HCT116 (cell line): ENCODE results near the gene THSD7A. TPM values are rescaled to one million over a fixed set of nuclear protein-coding genes. Genes with fewer than 3 reads are reported as not detected.

Experiments used
- ATAC-seq: fragments of 200-7000 bp; cut with Tn5 transposase; 2 replicates; pipeline ENCODE4 v1.9.1; 2020; ENCODE audit warnings: mild to moderate bottlenecking, moderate library complexity
- BruUV-seq: library from RNA; stranded (reverse); fragments of 400-500 nt; replicated peaks from 2 replicates; lab custom pipeline; 2021; lab: Mats Ljungman, UMichigan
- CTCF ChIA-PET: fragments of 300-600 bp; sonication (Branson Sonifier 250); formaldehyde crosslinking; loops from one replicate; lab custom pipeline; 2021; ENCODE audit warnings: antibody characterized with exemption; lab: Charles Lee
- POLR2A ChIA-PET: fragments of 300-600, 350-600 bp; sonication (Branson Sonifier 250); formaldehyde crosslinking; loops from one replicate; lab custom pipeline; 2021; ENCODE audit warnings: antibody characterized with exemption; lab: Charles Lee
- RAD21 ChIA-PET, 2 experiments: fragments of 300-600 bp; sonication (Branson Sonifier 250); formaldehyde crosslinking; loops; one replicate each; lab custom pipeline; 2023; ENCODE audit warnings: low total read pairs in 2 of 2; ENCODE audit not compliant: uncharacterized antibody in 2 of 2, unreplicated experiment in 2 of 2, low non-redundant PET in 1 of 2; lab: Charles Lee
- DNase-seq: peaks from one replicate; pipeline ENCODE4 v3.0.0-alpha.2; 2010; ENCODE audit warnings: low read depth, low spot score
- H2AFZ ChIP-seq: fragments of 200-600 bp; shearing (Covaris generic), sonication (generic); 2 replicates; pipeline ENCODE4 v1.6.1; 2017; ENCODE audit warnings: low read depth, mixed run types, mixed read lengths, antibody characterized with exemption, low read length; ENCODE audit not compliant: poor library complexity, severe bottlenecking
- H3K27ac ChIP-seq: 2 replicates; pipeline ENCODE4 v1.5.1; 2012; ENCODE audit warnings: low read depth, low read length
- H3K27me3 ChIP-seq: fragments of 200-600 bp; sonication (generic); 2 replicates; pipeline ENCODE4 v1.6.1; 2016; ENCODE audit warnings: mixed run types, low read length, mixed read lengths; ENCODE audit not compliant: insufficient read depth
- H3K36me3 ChIP-seq, 2 experiments: fragments of 200-500 bp in 1 of 2; fragments of 200-600 bp in 1 of 2; sonication (Bioruptor generic) in 1 of 2; sonication (generic) in 1 of 2; 2 replicates each; pipeline versions ENCODE4 v1.5.1 to v1.6.1; 2014 to 2016; ENCODE audit warnings: low read length in 2 of 2, inconsistent platforms in 1 of 2, mixed read lengths in 1 of 2, mixed run types in 1 of 2; ENCODE audit not compliant: insufficient read depth in 2 of 2, control insufficient read depth in 1 of 2
- H3K4me1 ChIP-seq, 2 experiments: fragments of 200-600 bp in 1 of 2; sonication (generic) in 1 of 2; 2 replicates each; pipeline versions ENCODE4 v1.5.1 to v1.6.1; 2012 to 2017; ENCODE audit warnings: low read length in 2 of 2, inconsistent platforms in 1 of 2, mild to moderate bottlenecking in 1 of 2, mixed read lengths in 1 of 2, mixed run types in 1 of 2, moderate library complexity in 1 of 2; ENCODE audit not compliant: insufficient read depth in 2 of 2, control insufficient read depth in 1 of 2
- H3K4me2 ChIP-seq: fragments of 200-600 bp; sonication (generic); 2 replicates; pipeline ENCODE4 v1.6.1; 2017; ENCODE audit warnings: mixed run types, low read length, mixed read lengths
- H3K4me3 ChIP-seq, 2 experiments: fragments of 200-600 bp in 1 of 2; sonication (generic) in 1 of 2; replicated peaks in 1 of 2; 2 replicates each; pipeline ENCODE4 v1.5.1; 2011 to 2016; ENCODE audit warnings: low read length in 2 of 2, control low read depth in 1 of 2, low read depth in 1 of 2, mild to moderate bottlenecking in 1 of 2, mixed read lengths in 1 of 2, mixed run types in 1 of 2
- H3K79me2 ChIP-seq: fragments of 200-600 bp; sonication (generic); 2 replicates; pipeline ENCODE4 v1.6.1; 2017; ENCODE audit warnings: mild to moderate bottlenecking, mixed run types, low read length, moderate library complexity, mixed read lengths; ENCODE audit not compliant: insufficient read depth
- H3K9ac ChIP-seq: fragments of 200-600 bp; sonication (generic); 2 replicates; pipeline ENCODE4 v1.6.1; 2016; ENCODE audit warnings: low read length, mixed read lengths
- H3K9me2 ChIP-seq: fragments of 200-600 bp; sonication (generic), shearing (Covaris generic); 2 replicates; pipeline ENCODE4 v1.6.1; 2017; ENCODE audit warnings: mixed run types, mild to moderate bottlenecking, moderate library complexity; ENCODE audit not compliant: insufficient read depth
- H3K9me3 ChIP-seq, 2 experiments: fragments of 200-500 bp in 1 of 2; fragments of 200-600 bp in 1 of 2; sonication (Bioruptor generic) in 1 of 2; sonication (generic) in 1 of 2; 2 replicates each; pipeline ENCODE4 v1.6.1; 2014 to 2017; ENCODE audit warnings: low read length in 2 of 2, mixed read lengths in 2 of 2, inconsistent platforms in 1 of 2, low read depth in 1 of 2, mild to moderate bottlenecking in 1 of 2, mixed run types in 1 of 2, moderate library complexity in 1 of 2; ENCODE audit not compliant: control insufficient read depth in 1 of 2, insufficient read depth in 1 of 2
- H4K20me1 ChIP-seq: fragments of 200-600 bp; sonication (generic), shearing (Covaris generic); 2 replicates; pipeline ENCODE4 v1.6.1; 2017; ENCODE audit warnings: mixed run types, mild to moderate bottlenecking, moderate library complexity; ENCODE audit not compliant: insufficient read depth
- CBX3 ChIP-seq: IDR thresholded peaks from 2 replicates; pipeline ENCODE4 v1.6.1; 2012; ENCODE audit warnings: low read depth
- CEBPB ChIP-seq: IDR thresholded peaks from 2 replicates; pipeline ENCODE4 v1.6.1; 2012; ENCODE audit warnings: low read depth
- EGR1 ChIP-seq: IDR thresholded peaks from 2 replicates; pipeline ENCODE4 v1.6.1; 2012; ENCODE audit warnings: low read depth
- ELF1 ChIP-seq: IDR thresholded peaks from 2 replicates; pipeline ENCODE4 v1.6.1; 2012; ENCODE audit warnings: low read depth, borderline replicate concordance
- FOSL1 ChIP-seq: IDR thresholded peaks from 2 replicates; pipeline ENCODE4 v1.6.1; 2012; ENCODE audit warnings: low read depth
- JUND ChIP-seq: IDR thresholded peaks from 2 replicates; pipeline ENCODE4 v1.6.1; 2012
- MAX ChIP-seq: IDR thresholded peaks from 2 replicates; pipeline ENCODE4 v1.6.1; 2012
- SIN3A ChIP-seq: IDR thresholded peaks from 2 replicates; pipeline ENCODE4 v1.6.1; 2012; ENCODE audit warnings: low read depth
- SP1 ChIP-seq: IDR thresholded peaks from 2 replicates; pipeline ENCODE4 v1.6.1; 2012; ENCODE audit warnings: low read depth
- TCF7L2 ChIP-seq: IDR thresholded peaks from 2 replicates; pipeline ENCODE4 v1.7.0; 2011; ENCODE audit warnings: borderline replicate concordance, inconsistent platforms; ENCODE audit not compliant: insufficient read depth, insufficient read length; ENCODE audit errors: extremely low read depth
- YY1 ChIP-seq: IDR thresholded peaks from 2 replicates; pipeline ENCODE4 v1.6.1; 2011; ENCODE audit warnings: low read length, low read depth, moderate library complexity, mild to moderate bottlenecking; ENCODE audit not compliant: insufficient replicate concordance; ENCODE audit errors: extremely low read depth
- ZFX ChIP-seq: fragments of 450-650 bp; IDR thresholded peaks from 2 replicates; pipeline ENCODE4 v1.6.1; 2017
- ZNF274 ChIP-seq: fragments of 200-500 bp; sonication (Bioruptor generic); IDR thresholded peaks from 2 replicates; pipeline ENCODE4 v1.6.1; 2014; ENCODE audit warnings: mild to moderate bottlenecking, low read depth, low read length, inconsistent platforms
- intact Hi-C: fragments of 100-400 bp; cut with micrococcal nuclease; formaldehyde crosslinking; loops from 2 replicates; pipeline ENCODE4 v1.10.0; 2022
- total RNA-seq: library from RNA; stranded (reverse); gene quantifications from one replicate; pipeline ENCODE4 v1.2.1, GENCODE V29; 2021; ENCODE audit not compliant: unreplicated experiment
- TF ChIP-seq, protein P1 (sequence below): IDR thresholded peaks from 2 replicates; pipeline ENCODE4 v1.6.1; 2012
- TF ChIP-seq, protein P2 (sequence below): IDR thresholded peaks from 2 replicates; pipeline ENCODE4 v1.6.1; 2012; ENCODE audit warnings: low read depth
- TF ChIP-seq, protein P3 (sequence below), 3 experiments: fragments of 200-600 bp in 1 of 3; sonication (generic) in 1 of 3; IDR thresholded peaks in 2 of 3; conservative IDR thresholded peaks in 1 of 3; 2 replicates each; pipeline ENCODE4 v1.5.1; 2012 to 2017; ENCODE audit warnings: low read depth in 2 of 3, low read length in 2 of 3, antibody characterized with exemption in 1 of 3, borderline replicate concordance in 1 of 3, control low read depth in 1 of 3, mild to moderate bottlenecking in 1 of 3, mixed read lengths in 1 of 3, mixed run types in 1 of 3, moderate library complexity in 1 of 3; ENCODE audit not compliant: insufficient read depth in 1 of 3

THSD7A gene
- total RNA-seq, 1 experiment from 2014 or later: 0.05 TPM

- intact Hi-C loops: no loop called here
- Histone ChIP-seq H3K27ac (no peak overlapping the region), H3K9ac (no peak overlapping the region), H2AFZ (no peak overlapping the region), H3K9me2 (no peaks in the 10 kb centered on the region), H3K4me3 (no peak overlapping the region), H3K9me3 (no peaks in the 10 kb centered on the region), H4K20me1 (no peaks in the 10 kb centered on the region), H3K4me2 (no peak overlapping the region), H3K4me1 (no peaks in the 10 kb centered on the region), H3K27me3 (no peaks in the 10 kb centered on the region), H3K79me2 (no peaks in the 10 kb centered on the region), H3K36me3 (no peaks in the 10 kb centered on the region)
- POLR2A ChIA-PET: no interaction called here
- TF ChIP-seq, protein P1, sequence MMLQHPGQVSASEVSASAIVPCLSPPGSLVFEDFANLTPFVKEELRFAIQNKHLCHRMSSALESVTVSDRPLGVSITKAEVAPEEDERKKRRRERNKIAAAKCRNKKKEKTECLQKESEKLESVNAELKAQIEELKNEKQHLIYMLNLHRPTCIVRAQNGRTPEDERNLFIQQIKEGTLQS: no peak
- no peak for TF ChIP-seq EGR1
- TF ChIP-seq ZFX: no peak
- TF ChIP-seq CEBPB: no peak
- TF ChIP-seq SIN3A: no peak
- no peak for TF ChIP-seq MAX
- no peak for TF ChIP-seq SP1
- TF ChIP-seq CBX3: no peak
- TF ChIP-seq YY1: no peak
- TF ChIP-seq, protein P2, sequence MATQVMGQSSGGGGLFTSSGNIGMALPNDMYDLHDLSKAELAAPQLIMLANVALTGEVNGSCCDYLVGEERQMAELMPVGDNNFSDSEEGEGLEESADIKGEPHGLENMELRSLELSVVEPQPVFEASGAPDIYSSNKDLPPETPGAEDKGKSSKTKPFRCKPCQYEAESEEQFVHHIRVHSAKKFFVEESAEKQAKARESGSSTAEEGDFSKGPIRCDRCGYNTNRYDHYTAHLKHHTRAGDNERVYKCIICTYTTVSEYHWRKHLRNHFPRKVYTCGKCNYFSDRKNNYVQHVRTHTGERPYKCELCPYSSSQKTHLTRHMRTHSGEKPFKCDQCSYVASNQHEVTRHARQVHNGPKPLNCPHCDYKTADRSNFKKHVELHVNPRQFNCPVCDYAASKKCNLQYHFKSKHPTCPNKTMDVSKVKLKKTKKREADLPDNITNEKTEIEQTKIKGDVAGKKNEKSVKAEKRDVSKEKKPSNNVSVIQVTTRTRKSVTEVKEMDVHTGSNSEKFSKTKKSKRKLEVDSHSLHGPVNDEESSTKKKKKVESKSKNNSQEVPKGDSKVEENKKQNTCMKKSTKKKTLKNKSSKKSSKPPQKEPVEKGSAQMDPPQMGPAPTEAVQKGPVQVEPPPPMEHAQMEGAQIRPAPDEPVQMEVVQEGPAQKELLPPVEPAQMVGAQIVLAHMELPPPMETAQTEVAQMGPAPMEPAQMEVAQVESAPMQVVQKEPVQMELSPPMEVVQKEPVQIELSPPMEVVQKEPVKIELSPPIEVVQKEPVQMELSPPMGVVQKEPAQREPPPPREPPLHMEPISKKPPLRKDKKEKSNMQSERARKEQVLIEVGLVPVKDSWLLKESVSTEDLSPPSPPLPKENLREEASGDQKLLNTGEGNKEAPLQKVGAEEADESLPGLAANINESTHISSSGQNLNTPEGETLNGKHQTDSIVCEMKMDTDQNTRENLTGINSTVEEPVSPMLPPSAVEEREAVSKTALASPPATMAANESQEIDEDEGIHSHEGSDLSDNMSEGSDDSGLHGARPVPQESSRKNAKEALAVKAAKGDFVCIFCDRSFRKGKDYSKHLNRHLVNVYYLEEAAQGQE: no peak
- TF ChIP-seq FOSL1: no peak
- TF ChIP-seq, protein P3, sequence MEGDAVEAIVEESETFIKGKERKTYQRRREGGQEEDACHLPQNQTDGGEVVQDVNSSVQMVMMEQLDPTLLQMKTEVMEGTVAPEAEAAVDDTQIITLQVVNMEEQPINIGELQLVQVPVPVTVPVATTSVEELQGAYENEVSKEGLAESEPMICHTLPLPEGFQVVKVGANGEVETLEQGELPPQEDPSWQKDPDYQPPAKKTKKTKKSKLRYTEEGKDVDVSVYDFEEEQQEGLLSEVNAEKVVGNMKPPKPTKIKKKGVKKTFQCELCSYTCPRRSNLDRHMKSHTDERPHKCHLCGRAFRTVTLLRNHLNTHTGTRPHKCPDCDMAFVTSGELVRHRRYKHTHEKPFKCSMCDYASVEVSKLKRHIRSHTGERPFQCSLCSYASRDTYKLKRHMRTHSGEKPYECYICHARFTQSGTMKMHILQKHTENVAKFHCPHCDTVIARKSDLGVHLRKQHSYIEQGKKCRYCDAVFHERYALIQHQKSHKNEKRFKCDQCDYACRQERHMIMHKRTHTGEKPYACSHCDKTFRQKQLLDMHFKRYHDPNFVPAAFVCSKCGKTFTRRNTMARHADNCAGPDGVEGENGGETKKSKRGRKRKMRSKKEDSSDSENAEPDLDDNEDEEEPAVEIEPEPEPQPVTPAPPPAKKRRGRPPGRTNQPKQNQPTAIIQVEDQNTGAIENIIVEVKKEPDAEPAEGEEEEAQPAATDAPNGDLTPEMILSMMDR (IDR thresholded peaks at IDR 0.05 in 2 of 3, conservative IDR thresholded peaks at IDR 0.05 in 1 of 3; ENCODE audit: borderline replicate concordance in 1 of 3, insufficient read depth in 1 of 3, low read depth in 2 of 3, low read length in 2 of 3): no peak
- TF ChIP-seq JUND: no peak
- no peak for TF ChIP-seq ELF1
- no peak for TF ChIP-seq ZNF274
- TF ChIP-seq TCF7L2: no peak
- RAD21 ChIA-PET: no interaction called here
- ATAC-seq (no peak), DNase-seq (no peak)
- no TSS peak for BruUV-seq
- CTCF ChIA-PET: no interaction called here
Measured at GRCh38 chr7:11430112-11430511, 401.9 kb downstream of the THSD7A start.
